Germinal center (tissue), 1 donor: ENCODE results near the gene IDH3G.

Experiments used
- DNase-seq: peaks from one replicate; pipeline ENCODE4 v3.0.0; 2012; ENCODE audit warnings: mixed read lengths, low spot score

Gene IDH3G

GRCh38 chrX:153773218-153773611 is 21.0 kb downstream of the IDH3G start:
- DNase-seq: no peak

- no peak for DNase-seq
Measured at GRCh38 chrX:153772316-153773217, 21.6 kb downstream of the IDH3G start.

GRCh38 chrX:153771415-153772315 is 22.5 kb downstream of the IDH3G start:
- no peak for DNase-seq

DNA sequence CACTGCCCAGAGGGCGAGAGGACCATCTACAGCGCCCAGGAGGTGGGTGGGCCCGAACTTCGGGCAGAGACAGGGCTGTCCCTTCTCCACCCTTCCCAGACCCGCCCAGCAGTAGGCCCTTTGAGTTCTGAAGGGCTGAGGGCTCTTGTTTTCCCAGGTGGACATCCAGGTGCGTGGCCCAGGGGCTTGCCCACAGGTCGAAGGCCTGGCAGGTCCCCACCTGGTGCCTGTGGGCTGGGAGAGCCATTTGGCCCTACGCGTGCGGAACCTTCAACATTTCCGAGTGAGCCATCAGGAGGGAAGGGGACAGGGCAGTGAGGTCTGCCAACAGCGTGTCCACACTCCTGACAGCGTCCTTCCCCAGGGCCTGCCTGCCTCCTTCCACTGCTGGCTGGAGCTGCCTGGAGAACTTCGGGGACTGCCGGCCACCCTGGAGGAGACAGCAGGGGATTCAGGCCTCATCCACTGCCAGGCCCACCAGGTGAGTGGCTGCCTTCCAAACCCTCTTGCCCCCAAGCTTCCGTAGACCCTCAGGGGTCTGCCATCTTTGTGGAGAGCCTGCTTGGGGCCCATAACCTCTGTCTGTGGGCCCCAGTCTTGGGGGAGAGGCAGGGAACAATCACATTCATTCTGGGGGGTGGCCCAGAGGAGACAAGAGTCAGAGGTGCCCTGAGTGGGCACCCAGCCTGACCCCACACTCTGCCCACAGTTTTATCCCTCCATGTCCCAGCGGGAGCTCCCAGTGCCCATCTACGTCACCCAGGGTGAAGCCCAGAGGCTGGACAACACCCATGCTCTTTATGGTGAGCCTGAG is 23.4 kb downstream of the IDH3G start:
- no peak for DNase-seq

GRCh38 chrX:153769865-153770600 is 24.1 kb downstream of the IDH3G start:
- no peak for DNase-seq

- no peak for DNase-seq
Measured at GRCh38 chrX:153769158-153769864, 24.9 kb downstream of the IDH3G start.

DNA sequence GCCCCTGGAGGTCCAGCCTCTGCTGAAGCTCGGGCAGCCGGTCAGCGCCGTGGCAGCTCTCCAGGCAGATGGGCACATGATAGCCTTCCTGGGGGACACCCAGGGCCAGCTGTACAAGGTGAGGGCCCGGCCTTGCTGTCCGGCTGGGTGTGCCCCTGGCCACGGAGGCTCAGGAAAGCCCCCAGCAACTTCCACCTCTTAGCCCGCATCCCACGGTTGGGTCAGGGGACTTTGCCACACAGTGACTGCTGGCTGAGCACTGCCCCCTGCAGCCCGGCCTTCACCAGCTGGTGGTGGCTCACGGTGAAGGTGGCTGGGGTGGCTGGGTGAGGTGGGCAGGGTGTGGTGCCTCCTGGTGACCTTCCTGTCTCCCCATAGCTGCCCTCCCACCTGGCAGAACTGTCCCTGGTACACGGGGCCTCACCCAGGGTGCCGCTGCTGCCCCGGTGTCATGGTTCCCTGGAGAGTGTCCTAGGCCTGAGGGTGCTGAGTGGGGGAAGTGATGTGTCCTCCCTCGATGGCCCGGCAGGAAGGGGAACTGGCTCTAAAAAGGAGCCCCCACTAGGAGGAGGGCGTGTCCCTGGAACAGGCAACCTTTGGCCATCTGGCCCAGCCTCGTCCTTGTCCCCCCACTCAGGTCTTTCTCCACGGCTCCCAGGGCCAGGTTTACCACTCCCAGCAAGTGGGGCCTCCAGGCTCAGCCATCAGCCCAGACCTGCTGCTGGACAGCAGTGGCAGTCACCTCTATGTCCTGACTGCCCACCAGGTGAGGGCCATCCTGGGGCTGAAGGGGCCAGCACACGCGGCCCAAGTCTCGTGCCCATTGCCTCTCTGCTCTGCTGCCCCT is 25.6 kb downstream of the IDH3G start:
- no peak for DNase-seq

- no peak for DNase-seq
Measured at GRCh38 chrX:153767674-153768055, 26.5 kb downstream of the IDH3G start.

DNA sequence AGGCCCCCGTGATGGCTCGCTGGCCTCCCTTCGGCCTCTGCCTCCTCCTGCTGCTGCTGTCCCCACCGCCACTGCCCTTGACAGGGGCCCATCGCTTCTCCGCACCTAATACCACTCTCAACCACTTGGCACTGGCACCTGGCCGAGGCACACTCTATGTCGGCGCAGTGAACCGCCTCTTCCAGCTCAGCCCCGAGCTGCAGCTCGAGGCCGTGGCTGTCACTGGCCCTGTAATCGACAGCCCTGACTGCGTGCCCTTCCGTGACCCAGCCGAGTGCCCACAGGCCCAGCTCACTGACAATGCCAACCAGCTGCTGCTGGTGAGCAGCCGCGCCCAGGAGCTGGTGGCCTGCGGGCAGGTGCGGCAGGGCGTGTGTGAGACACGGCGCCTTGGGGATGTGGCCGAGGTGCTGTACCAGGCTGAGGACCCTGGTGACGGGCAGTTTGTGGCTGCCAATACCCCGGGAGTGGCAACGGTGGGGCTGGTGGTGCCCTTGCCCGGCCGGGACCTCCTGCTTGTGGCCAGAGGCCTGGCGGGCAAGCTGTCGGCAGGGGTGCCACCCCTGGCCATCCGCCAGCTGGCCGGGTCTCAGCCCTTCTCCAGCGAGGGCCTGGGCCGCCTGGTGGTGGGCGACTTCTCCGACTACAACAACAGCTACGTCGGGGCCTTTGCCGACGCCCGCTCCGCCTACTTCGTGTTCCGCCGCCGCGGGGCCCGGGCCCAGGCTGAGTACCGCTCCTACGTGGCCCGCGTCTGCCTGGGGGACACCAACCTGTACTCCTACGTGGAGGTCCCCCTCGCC is 27.1 kb downstream of the IDH3G start:
- DNase-seq: no peak

DNA sequence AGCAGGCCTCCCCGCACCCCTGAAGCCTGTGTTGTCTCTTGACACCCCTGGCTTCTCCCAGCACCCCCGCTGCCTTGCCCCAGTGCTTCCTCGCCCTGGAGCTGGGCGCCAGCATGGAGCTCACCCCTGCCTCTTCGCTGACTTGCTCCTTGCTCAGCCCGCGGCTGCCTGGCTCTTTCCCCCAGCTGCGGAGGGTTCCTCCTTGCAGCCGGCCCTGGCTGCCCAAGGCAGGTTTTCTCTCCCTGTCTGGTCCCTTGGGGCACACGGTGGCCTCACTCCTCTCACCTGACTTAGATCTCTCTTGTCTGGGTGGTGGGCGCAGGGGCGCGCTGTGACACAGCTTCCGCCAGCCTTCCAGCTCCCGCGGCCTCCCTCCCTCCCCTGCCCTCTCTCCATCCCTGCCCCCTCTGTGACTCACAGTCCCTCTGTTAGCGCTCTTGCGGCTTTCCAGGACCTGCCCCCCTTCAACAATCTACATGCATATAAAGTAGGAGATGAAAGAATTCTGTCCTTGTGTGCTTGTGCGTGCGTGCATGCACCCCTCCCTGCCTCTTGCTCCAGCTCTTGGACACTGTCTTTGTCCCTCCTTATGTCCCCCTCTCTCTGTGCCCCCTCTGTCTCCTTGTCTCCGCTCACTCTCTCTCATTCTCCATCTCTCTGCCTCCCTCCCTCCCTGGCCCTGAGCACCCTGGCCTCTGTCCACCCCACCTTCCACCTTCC is 27.9 kb downstream of the IDH3G start:
- DNase-seq: no peak

DNA sequence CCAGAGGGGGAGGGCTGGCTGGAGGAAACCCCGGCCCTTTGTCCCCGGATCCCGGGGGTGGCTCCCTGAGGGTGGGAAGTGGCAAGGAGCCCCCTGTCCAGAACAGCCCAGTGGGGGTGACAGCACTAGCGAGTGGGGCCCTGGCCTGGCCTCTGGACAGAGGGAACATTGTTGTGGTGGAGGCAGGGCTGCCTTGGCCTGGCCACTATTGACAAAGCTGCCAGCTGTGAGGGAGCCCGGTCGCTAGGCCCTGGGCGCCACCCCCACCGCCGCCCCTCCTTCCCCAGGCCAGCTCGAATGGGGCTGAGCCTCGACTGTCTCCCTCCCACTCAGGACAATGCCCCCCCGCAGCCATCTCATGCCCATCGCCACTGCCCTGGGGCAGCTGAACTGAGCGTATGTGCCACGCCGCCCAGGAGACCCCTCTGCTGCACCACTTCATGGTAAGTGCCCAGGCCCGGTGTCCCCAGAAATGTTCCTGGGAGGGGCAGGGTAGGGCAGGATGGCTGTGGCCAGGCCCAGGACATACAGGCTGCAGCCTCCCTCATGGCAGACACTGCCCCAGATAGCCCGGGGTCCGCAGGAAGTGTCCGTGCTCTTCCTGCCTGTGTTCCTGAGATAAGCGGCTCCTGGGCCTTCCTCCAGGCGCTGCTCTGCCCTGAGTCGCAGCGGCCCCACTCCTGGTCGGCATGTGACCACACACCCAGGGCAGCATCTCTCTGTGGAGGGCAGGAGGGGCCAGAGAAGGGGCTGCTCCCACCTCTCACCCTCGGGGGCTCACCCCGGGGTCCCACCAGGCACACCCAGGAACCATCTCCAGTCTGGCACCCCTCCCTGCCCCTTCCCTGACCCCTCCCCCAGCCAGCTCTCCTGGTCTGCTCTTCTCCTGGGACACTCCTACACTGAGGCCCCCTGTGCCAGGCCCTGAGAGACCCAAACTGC is 28.8 kb downstream of the IDH3G start:
- DNase-seq: no peak

DNA sequence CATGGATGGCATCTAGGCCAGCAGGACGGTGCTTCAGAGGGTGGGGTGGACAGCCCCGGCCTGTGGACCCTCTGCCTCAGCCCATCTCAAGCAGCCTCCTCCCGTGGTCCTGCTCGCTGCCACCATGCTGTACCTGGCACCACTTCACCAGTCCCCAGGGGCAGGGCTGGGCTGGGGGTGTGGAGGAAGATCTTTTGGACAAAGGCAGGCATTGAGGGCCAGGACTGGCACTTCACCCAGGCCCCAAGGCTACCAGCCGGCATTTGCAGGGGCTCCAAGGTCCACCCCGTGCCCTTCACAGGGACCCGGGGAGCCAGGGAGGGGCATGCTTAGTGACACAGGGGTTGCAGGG is 29.4 kb downstream of the IDH3G start:
- no peak for DNase-seq

- peak; percentile 74 for DNase-seq
Measured at GRCh38 chrX:153763989-153764755, 30.0 kb downstream of the IDH3G start, which contains the start of gene PLXNB3. Gene PLXNB3, plus strand, starts transcription at chrX:153764249. Its CDS starts 1,287 bp downstream, at chrX:153765536.

DNA sequence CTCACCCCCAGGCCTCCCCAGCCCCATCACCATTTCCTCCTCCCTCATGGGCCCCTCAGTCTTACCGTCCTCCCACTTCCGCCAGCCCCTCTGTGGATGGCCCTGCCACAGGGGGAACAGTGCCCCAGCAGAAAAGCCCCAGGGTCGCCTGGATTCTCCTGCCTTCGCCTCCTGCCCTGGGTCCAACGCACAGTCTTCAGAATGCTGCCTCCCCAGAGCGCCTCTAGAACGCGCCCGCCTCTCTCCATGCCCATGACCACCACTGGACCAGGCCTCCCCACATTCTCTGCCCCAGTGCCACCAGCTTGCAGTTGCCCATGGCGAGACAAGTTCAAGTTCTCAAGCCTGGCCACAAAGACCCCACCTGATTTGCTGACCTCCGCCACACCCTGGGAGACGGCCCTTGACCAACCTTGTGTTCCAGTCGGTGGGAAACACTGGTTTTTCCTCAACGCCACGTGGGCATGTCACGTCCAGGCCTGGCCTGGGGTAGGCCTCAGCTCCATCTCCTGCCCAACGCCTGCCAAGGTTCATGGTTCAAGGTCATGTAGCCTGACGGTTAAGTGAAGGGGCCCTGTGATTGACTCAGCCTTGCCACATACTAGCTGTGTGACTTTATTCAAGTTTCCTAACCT is 30.8 kb downstream of the IDH3G start:
- no peak for DNase-seq

GRCh38 chrX:153762626-153763173 is 31.5 kb downstream of the IDH3G start:
- no peak for DNase-seq

- DNase-seq: no peak
Measured at GRCh38 chrX:153761863-153762262, 32.3 kb downstream of the IDH3G start.
